GM23338 (cell line): ENCODE measurements around the gene AKT2.

Source experiments
- CREB1 ChIP-seq: fragments of 250-450 bp; sonication (Bioruptor Pico); IDR thresholded peaks from 2 replicates; pipeline ENCODE4 v1.5.0; 2020; ENCODE audit warnings: low read depth, mild to moderate bottlenecking, moderate library complexity
- EZH2 ChIP-seq: fragments of 200-600 bp; sonication (generic); IDR thresholded peaks from one replicate; pipeline ENCODE4 v1.8.0; 2017; ENCODE audit warnings: antibody characterized with exemption, mild to moderate bottlenecking, low read depth; ENCODE audit not compliant: unreplicated experiment
- EZH2phosphoT487 ChIP-seq: fragments of 200-600 bp; sonication (generic); IDR thresholded peaks from one replicate; pipeline ENCODE4 v1.8.1; 2018; ENCODE audit warnings: antibody characterized with exemption; ENCODE audit not compliant: unreplicated experiment
- JUNB ChIP-seq: IDR thresholded peaks from one replicate; pipeline ENCODE4 v1.6.1; 2016; ENCODE audit warnings: antibody characterized with exemption; ENCODE audit not compliant: unreplicated experiment
- POLR2AphosphoS5 ChIP-seq: IDR thresholded peaks from 2 replicates; pipeline ENCODE4 v1.6.1; 2016; ENCODE audit warnings: antibody characterized with exemption, low read depth
- TF ChIP-seq, protein P1 (sequence below), 2 experiments: fragments of 200-600 bp in 1 of 2; sonication (generic) in 1 of 2; conservative IDR thresholded peaks; 2 replicates each; pipeline versions ENCODE4 v1.5.1 to v1.6.1; 2016 to 2017; ENCODE audit warnings: antibody characterized with exemption in 2 of 2, low read depth in 2 of 2, mild to moderate bottlenecking in 2 of 2, moderate library complexity in 1 of 2
- TF ChIP-seq, protein P2 (sequence below): IDR thresholded peaks from one replicate; pipeline ENCODE4 v1.6.1; 2018; ENCODE audit warnings: antibody characterized with exemption; ENCODE audit not compliant: unreplicated experiment
- TF ChIP-seq, protein P3 (sequence below): IDR thresholded peaks from 2 replicates; pipeline ENCODE4 v1.6.1; 2016; ENCODE audit warnings: antibody characterized with exemption

- no peak for TF ChIP-seq POLR2AphosphoS5
- TF ChIP-seq, protein P1, sequence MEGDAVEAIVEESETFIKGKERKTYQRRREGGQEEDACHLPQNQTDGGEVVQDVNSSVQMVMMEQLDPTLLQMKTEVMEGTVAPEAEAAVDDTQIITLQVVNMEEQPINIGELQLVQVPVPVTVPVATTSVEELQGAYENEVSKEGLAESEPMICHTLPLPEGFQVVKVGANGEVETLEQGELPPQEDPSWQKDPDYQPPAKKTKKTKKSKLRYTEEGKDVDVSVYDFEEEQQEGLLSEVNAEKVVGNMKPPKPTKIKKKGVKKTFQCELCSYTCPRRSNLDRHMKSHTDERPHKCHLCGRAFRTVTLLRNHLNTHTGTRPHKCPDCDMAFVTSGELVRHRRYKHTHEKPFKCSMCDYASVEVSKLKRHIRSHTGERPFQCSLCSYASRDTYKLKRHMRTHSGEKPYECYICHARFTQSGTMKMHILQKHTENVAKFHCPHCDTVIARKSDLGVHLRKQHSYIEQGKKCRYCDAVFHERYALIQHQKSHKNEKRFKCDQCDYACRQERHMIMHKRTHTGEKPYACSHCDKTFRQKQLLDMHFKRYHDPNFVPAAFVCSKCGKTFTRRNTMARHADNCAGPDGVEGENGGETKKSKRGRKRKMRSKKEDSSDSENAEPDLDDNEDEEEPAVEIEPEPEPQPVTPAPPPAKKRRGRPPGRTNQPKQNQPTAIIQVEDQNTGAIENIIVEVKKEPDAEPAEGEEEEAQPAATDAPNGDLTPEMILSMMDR (conservative IDR thresholded peaks at IDR 0.05; ENCODE audit: low read depth in 2 of 2): no peak
- TF ChIP-seq EZH2phosphoT487: no peak
- no peak for TF ChIP-seq JUNB
- TF ChIP-seq, protein P2, sequence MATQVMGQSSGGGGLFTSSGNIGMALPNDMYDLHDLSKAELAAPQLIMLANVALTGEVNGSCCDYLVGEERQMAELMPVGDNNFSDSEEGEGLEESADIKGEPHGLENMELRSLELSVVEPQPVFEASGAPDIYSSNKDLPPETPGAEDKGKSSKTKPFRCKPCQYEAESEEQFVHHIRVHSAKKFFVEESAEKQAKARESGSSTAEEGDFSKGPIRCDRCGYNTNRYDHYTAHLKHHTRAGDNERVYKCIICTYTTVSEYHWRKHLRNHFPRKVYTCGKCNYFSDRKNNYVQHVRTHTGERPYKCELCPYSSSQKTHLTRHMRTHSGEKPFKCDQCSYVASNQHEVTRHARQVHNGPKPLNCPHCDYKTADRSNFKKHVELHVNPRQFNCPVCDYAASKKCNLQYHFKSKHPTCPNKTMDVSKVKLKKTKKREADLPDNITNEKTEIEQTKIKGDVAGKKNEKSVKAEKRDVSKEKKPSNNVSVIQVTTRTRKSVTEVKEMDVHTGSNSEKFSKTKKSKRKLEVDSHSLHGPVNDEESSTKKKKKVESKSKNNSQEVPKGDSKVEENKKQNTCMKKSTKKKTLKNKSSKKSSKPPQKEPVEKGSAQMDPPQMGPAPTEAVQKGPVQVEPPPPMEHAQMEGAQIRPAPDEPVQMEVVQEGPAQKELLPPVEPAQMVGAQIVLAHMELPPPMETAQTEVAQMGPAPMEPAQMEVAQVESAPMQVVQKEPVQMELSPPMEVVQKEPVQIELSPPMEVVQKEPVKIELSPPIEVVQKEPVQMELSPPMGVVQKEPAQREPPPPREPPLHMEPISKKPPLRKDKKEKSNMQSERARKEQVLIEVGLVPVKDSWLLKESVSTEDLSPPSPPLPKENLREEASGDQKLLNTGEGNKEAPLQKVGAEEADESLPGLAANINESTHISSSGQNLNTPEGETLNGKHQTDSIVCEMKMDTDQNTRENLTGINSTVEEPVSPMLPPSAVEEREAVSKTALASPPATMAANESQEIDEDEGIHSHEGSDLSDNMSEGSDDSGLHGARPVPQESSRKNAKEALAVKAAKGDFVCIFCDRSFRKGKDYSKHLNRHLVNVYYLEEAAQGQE: no peak
- TF ChIP-seq CREB1 (CRISPR knock-in tag): no peak
- TF ChIP-seq, protein P3, sequence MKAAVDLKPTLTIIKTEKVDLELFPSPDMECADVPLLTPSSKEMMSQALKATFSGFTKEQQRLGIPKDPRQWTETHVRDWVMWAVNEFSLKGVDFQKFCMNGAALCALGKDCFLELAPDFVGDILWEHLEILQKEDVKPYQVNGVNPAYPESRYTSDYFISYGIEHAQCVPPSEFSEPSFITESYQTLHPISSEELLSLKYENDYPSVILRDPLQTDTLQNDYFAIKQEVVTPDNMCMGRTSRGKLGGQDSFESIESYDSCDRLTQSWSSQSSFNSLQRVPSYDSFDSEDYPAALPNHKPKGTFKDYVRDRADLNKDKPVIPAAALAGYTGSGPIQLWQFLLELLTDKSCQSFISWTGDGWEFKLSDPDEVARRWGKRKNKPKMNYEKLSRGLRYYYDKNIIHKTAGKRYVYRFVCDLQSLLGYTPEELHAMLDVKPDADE: no peak
- no peak for TF ChIP-seq EZH2
Measured at GRCh38 chr19:40254714-40255418, 30.3 kb downstream of the AKT2 start.
